Coronary artery (tissue), 2 donors: ENCODE data around the gene PRDM16.

ENCODE experiments used
- DNase-seq: peaks from one replicate; pipeline ENCODE4 v3.0.0-alpha.2; 2017; ENCODE audit warnings: low spot score
- H3K27ac ChIP-seq, 2 donors: fragments of 200-600 bp; sonication (generic); one replicate each; pipeline ENCODE4 v1.5.1; 2016 to 2019
- H3K4me3 ChIP-seq: fragments of 200-600 bp; sonication (generic); 2 replicates; pipeline ENCODE4 v1.5.1; 2016; ENCODE audit warnings: mild to moderate bottlenecking, moderate library complexity
- TF ChIP-seq, protein P1 (sequence below): fragments of 200-600 bp; sonication (generic); IDR thresholded peaks from one replicate; pipeline ENCODE4 v1.5.1; 2019; ENCODE audit warnings: antibody characterized with exemption

Gene PRDM16

DNA sequence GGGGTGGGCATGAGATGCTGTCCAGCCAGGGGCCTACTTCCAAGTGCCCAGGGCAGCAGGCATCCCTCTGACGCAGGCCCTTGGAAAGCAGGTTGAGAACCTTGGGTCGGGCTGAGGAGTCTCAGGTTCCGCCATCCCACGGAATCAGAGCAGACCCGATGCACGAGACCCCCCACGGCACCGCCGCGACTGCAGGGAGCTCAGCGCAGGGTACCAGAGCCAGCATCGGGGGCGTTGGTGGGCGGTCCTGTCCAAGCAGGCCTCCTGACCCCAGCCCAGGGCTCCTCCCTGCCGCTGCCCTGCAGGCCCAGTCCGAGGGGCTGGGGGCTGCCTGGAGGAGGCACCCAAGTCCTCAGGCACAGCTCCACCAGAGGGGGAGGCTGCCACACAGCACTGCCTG, 177.2 kb downstream of the PRDM16 start:
- Histone ChIP-seq H3K4me3 (no peak overlapping the region), H3K27ac (no peak overlapping the region)
- DNase-seq, result no peak
- TF ChIP-seq, protein P1, sequence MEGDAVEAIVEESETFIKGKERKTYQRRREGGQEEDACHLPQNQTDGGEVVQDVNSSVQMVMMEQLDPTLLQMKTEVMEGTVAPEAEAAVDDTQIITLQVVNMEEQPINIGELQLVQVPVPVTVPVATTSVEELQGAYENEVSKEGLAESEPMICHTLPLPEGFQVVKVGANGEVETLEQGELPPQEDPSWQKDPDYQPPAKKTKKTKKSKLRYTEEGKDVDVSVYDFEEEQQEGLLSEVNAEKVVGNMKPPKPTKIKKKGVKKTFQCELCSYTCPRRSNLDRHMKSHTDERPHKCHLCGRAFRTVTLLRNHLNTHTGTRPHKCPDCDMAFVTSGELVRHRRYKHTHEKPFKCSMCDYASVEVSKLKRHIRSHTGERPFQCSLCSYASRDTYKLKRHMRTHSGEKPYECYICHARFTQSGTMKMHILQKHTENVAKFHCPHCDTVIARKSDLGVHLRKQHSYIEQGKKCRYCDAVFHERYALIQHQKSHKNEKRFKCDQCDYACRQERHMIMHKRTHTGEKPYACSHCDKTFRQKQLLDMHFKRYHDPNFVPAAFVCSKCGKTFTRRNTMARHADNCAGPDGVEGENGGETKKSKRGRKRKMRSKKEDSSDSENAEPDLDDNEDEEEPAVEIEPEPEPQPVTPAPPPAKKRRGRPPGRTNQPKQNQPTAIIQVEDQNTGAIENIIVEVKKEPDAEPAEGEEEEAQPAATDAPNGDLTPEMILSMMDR, result no peak

DNA sequence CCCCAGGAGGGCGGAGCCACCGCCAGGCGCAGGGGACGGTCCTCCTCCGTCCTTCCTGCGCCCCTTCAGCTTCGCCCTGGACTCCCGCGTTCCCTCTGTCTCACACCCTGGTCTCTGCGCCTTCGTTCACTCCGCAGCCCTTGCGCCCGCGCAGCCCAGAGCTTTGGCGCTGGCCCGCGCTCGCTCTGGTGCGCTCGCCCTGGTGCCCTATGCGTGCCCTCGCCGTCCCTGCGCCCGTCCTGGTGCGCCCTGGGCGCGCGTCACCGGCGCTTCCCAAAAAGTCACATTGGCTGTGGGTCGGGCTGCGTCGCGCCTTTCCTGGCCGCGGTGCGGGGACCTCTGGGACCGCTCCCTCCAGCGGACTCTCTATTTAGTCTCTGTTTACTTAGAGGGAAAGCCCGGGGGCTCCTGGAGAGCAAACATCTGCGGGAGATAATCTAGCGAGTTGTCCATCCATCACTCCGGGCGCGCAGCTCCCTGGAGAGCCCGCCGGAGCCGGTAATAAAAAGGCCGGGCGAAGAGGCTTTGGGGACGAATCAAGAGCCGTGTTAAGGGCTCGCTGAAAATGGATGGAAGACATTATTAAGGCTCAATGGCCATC, 178.6 kb downstream of the PRDM16 start:
- Histone ChIP-seq H3K27ac (no peak overlapping the region), H3K4me3 (no peak overlapping the region)
- DNase-seq, result no peak
- TF ChIP-seq, protein P1, result no peak

DNA sequence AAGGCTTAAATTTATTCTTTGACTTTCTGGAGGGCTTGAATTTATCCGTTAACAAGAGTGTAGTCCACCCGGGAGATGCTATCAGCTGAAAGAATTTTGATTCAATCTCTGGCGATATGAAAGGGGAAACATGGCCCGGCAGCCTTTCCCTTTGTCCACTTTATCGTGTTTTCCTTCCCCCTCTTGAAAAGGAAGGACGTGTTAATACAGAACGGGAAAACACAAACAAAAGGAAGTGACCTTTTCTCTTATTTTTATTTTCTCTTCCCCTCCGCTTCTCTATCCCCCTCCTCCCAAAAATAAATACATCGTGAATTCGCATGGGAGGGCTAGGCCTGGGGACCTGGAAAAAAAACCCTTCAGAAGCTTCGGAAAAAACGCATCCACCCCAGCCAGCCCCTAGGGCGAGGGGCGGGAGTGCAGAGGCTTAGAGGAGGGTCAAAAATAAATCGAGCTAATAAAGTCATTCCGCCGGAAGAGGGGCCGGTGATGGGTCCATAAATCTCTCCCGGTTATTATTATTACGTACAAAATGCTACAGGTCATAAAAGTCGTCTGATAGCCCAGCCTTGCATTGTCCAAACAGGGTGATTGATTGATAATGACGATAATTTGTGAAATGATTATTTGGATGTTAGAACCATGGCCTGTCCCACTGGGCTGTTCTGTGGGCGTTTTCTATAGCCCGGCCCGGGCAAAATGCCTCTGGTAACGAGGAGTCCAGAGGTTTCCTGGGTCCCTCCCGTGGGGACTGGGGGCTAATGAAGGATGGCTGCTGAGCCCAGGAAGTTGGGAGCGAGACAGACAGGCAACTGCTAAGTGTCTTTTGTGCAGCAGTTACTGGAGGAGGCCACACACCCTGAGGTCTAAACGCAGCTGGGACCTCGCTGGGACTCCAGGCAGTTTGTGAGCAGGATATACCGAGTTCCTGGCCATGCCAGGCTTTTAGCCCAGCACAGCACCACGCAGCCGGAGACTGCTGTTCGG, 179.4 kb downstream of the PRDM16 start:
- DNase-seq, result no peak
- no peak overlapping the region for H3K4me3 ChIP-seq

DNA sequence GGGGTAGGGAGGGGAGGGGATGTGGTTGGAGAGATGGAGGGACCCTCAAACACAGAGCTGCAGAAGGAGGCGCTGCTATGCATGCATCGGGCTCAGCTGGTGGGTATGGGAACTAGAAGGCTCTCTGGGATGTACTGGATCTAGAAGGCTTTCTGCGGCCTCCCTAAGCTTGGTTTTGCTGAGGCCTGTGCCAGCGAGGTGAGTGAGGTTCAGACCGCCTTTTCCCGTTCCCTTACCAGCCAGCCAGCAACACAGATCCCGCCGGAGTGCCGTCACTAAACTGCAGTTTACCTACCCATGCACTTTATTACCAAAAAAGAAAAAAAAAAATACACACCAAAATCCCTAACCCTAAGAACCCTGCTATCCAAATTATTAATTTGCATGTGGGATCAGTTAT, 180.2 kb downstream of the PRDM16 start:
- no peak for DNase-seq
- TF ChIP-seq, protein P1, result no peak
- Histone ChIP-seq H3K4me3 (no peak overlapping the region), H3K27ac (no peak overlapping the region)

More for the DNA sequence above, 179.4 kb downstream of the PRDM16 start:
- TF ChIP-seq, protein P1, result no peak
- no peak overlapping the region for H3K27ac ChIP-seq

DNA sequence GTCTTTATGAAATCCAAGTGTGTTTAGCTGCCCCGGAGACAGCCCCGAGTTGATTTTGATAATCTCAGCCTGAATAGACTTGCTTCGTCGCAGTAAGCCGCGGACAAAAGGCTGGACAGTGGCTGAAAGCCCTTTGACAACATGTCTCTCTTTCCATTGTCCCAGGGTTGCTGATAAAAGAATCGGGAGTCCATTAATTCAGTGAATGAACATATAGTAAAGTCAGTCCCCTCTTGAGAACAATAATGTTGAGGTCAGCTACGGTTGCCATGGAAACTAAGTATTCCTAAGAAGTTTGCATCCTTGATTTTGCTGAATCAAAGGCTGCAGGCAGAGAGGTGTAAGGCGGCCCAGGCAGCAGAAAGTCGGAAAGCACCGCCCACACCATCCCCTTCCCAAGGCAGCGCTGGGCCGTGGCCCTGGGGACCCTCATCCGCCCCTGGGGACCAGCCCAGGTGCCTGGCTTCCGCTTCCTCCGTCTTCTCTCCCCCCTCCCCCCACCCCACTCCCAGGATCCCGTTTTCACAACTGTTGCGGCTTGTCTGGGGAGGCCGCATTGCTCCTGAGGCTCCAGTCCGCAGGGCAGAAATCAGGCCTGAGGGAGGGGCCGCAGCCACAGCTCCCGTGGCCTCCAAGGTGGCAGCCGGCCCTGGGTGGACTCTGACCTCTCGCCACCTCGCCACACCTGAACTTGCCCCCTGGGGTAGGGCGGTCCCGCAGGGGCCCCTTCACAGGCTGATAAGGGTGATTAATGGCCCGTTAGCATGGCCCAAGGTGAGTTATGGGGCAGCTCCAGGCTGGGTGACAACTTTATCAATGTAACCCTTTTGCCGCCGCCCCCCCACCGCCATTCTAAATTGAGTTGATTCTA, 180.9 kb downstream of the PRDM16 start:
- H3K4me3 ChIP-seq, result no peak overlapping the region
- TF ChIP-seq, protein P1, result no peak
- DNase-seq, result no peak
- H3K27ac ChIP-seq, result no peak overlapping the region

DNA sequence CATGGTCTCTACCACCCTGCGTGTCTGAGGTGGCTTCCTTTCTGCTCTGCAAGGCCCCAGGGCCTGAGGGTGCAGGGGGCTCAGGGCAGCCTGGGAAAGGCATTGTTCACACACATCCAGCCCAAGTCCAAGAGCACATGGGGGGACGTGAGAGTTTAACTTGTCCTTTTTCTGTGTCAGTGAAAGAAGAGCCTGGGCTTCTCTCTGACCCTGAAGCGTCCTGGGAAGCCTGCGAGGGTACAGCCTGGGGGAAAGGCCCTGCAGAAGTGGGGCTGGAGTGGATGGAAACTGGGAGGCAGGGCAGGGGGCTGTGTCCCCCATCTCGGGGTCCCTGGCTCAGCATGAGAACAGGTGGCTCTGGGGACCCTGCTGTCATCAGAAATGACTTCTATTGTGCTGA, 181.6 kb downstream of the PRDM16 start:
- Histone ChIP-seq H3K27ac (no peak overlapping the region), H3K4me3 (no peak overlapping the region)
- TF ChIP-seq, protein P1, result no peak
- no peak for DNase-seq
